ENCODE results near the gene PELI2. TPM values are rescaled to one million over a fixed set of nuclear protein-coding genes. Genes with fewer than 3 reads are reported as not detected.

The PELI2 gene
- total and polyA plus RNA-seq, 2 of the 4 experiments (the other 2 are of a cell fraction): 6.0 to 36.7 TPM

DNA sequence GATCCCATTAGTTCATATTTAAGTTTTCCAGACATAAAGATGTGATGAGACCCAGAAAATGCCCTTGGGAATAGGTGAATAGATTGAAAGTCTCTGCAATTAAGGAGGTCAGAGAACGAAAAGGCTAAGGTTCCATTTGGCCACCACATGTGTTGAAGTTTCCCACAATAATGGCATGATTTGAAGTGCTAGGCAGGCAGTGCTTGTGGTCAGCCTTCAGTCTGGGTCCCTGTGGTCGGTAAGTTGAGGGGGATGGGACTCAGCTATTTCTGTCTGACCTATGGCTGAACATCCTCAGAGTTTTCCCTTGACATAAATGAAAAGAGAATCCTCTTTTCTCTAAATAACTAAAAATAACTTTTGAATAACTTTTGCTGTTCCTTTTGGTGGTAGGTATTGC, 92.4 kb downstream of the PELI2 start:
- H4K5ac ChIP-seq (ENCODE audit: low read depth, low read length): no peak overlapping the region
- ChIA-PET CTCF (no interaction called here), POLR2A (ENCODE audit: unreplicated experiment) (no interaction called here)
- TF ChIP-seq, protein P1, sequence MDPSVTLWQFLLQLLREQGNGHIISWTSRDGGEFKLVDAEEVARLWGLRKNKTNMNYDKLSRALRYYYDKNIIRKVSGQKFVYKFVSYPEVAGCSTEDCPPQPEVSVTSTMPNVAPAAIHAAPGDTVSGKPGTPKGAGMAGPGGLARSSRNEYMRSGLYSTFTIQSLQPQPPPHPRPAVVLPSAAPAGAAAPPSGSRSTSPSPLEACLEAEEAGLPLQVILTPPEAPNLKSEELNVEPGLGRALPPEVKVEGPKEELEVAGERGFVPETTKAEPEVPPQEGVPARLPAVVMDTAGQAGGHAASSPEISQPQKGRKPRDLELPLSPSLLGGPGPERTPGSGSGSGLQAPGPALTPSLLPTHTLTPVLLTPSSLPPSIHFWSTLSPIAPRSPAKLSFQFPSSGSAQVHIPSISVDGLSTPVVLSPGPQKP (IDR thresholded peaks at IDR 0.05; ENCODE audit: borderline replicate concordance, low read depth, low read length): no peak
- no peak for TF ChIP-seq RFX5 (IDR thresholded peaks at IDR 0.05; ENCODE audit: low read depth, low read length)
- TF ChIP-seq RAD21 (IDR thresholded peaks at IDR 0.05; ENCODE audit: low read length): no peak
- no peak for TF ChIP-seq MAFK (IDR thresholded peaks at IDR 0.05; ENCODE audit: low read depth, low read length)
- TF ChIP-seq FOS (IDR thresholded peaks at IDR 0.05; ENCODE audit: low read depth, low read length): no peak
- TF ChIP-seq, protein P2, sequence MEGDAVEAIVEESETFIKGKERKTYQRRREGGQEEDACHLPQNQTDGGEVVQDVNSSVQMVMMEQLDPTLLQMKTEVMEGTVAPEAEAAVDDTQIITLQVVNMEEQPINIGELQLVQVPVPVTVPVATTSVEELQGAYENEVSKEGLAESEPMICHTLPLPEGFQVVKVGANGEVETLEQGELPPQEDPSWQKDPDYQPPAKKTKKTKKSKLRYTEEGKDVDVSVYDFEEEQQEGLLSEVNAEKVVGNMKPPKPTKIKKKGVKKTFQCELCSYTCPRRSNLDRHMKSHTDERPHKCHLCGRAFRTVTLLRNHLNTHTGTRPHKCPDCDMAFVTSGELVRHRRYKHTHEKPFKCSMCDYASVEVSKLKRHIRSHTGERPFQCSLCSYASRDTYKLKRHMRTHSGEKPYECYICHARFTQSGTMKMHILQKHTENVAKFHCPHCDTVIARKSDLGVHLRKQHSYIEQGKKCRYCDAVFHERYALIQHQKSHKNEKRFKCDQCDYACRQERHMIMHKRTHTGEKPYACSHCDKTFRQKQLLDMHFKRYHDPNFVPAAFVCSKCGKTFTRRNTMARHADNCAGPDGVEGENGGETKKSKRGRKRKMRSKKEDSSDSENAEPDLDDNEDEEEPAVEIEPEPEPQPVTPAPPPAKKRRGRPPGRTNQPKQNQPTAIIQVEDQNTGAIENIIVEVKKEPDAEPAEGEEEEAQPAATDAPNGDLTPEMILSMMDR (conservative IDR thresholded peaks at IDR 0.05; ENCODE audit: low read depth, low read length): no peak
- TF ChIP-seq POLR2A (IDR thresholded peaks at IDR 0.05; ENCODE audit: low read depth, low read length): no peak
- TF ChIP-seq MAZ (IDR thresholded peaks at IDR 0.05; ENCODE audit: borderline replicate concordance, low read depth, low read length): no peak
- no peak for TF ChIP-seq CHD1 (IDR thresholded peaks at IDR 0.05; ENCODE audit: low read depth, low read length)
- TF ChIP-seq CEBPB (IDR thresholded peaks at IDR 0.05; ENCODE audit: low read depth, low read length): no peak
- TF ChIP-seq MXI1 (IDR thresholded peaks at IDR 0.05; ENCODE audit: borderline replicate concordance, low read depth, low read length): no peak
- TF ChIP-seq SMC3 (IDR thresholded peaks at IDR 0.05; ENCODE audit: low read depth, low read length): no peak
- TF ChIP-seq, protein P3, sequence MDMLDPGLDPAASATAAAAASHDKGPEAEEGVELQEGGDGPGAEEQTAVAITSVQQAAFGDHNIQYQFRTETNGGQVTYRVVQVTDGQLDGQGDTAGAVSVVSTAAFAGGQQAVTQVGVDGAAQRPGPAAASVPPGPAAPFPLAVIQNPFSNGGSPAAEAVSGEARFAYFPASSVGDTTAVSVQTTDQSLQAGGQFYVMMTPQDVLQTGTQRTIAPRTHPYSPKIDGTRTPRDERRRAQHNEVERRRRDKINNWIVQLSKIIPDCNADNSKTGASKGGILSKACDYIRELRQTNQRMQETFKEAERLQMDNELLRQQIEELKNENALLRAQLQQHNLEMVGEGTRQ (IDR thresholded peaks at IDR 0.05; ENCODE audit: low read depth, low read length): no peak
- TF ChIP-seq BHLHE40 (IDR thresholded peaks at IDR 0.05; ENCODE audit: low read depth, low read length): no peak
- no peak for TF ChIP-seq RCOR1 (IDR thresholded peaks at IDR 0.05; ENCODE audit: insufficient replicate concordance, low read length)
- no peak for TF ChIP-seq NFE2L2 (IDR thresholded peaks at IDR 0.05; ENCODE audit: low read depth, low read length)
- no peaks in the 10 kb centered on the region for H3K27me3 ChIP-seq (ENCODE audit: control insufficient read depth, insufficient read depth, low read length)
- no peak overlapping the region for H3K4me3 ChIP-seq (ENCODE audit: insufficient read depth, low read depth, low read length)
- dilution Hi-C loops (cut with HindIII; ENCODE audit: low sequenced_read_pairs, unreplicated experiment) (no loop called here), intact Hi-C loops (cut with micrococcal nuclease) (no loop called here), in situ Hi-C loops (cut with MboI; ENCODE audit: low sequenced_read_pairs) (no loop called here)
- no peaks in the 10 kb centered on the region for H3K9me3 ChIP-seq (ENCODE audit: control insufficient read depth, insufficient read depth, low read length)
- H4K8ac ChIP-seq (ENCODE audit: low read depth in 2 of 2, low read length in 2 of 2): no peak overlapping the region
- WGBS, 2 experiments (ENCODE audit: extremely low coverage in 2 of 2, insufficient read length in 1 of 2): 100% methylated on average over 1 of the region's 2 CpGs; no CpG with 5 or more reads in 1 of the 2 experiments
- no peak overlapping the region for H3K18ac ChIP-seq (ENCODE audit: low read depth, low read length)
- H3K36me3 ChIP-seq (ENCODE audit: control insufficient read depth, insufficient read depth, low read length): no peaks in the 10 kb centered on the region
- no peak overlapping the region for H2BK5ac ChIP-seq (ENCODE audit: low read depth, low read length, poor library complexity, severe bottlenecking)
- no peak overlapping the region for H3K4ac ChIP-seq (ENCODE audit: low read depth, low read length)
- H2AK9ac ChIP-seq (replicated peaks; ENCODE audit: low read depth, low read length, poor library complexity): no peak overlapping the region
- H3K4me1 ChIP-seq (ENCODE audit: control insufficient read depth, insufficient read depth, low read length): peaks cover 2% of the 10 kb centered on the region; the same call in 1 of the 2 replicates
- no peak for DNase-seq
- peaks cover 17 to 33% of the 10 kb centered on the region in 2 experiments for H3K79me1 ChIP-seq (ENCODE audit: low read depth in 1 of 2, low read length in 2 of 2)
- no peak overlapping the region for H3K56ac ChIP-seq (ENCODE audit: extremely low read depth, insufficient read depth, low read length)
- H3K9me1 ChIP-seq (ENCODE audit: insufficient read depth, low read length): peaks cover 2% of the 10 kb centered on the region; the same call in 1 of the 2 replicates
- H4K20me1 ChIP-seq (ENCODE audit: insufficient read depth, low read length): 0 out of 2 replicates have a peak, but pooled peaks cover 2% of the 10 kb centered on the region
- ATAC-seq (ENCODE audit: low read depth): no peak
- H2AFZ ChIP-seq (replicated peaks; ENCODE audit: low read length, poor library complexity): no peak overlapping the region
- H2AK5ac ChIP-seq (ENCODE audit: low read depth, low read length): no peak overlapping the region
- H3K23ac ChIP-seq (ENCODE audit: low read depth, low read length): no peak overlapping the region
- no peak overlapping the region for H2BK20ac ChIP-seq (ENCODE audit: low read depth, low read length)
- no peak overlapping the region for H3K27ac ChIP-seq (ENCODE audit: insufficient read depth, low read length)
- H3K14ac ChIP-seq (replicated peaks; ENCODE audit: low read depth, low read length): no peak overlapping the region
- no peak overlapping the region for H2BK120ac ChIP-seq (ENCODE audit: low read depth, low read length)
- no TSS peak for BruUV-seq (replicated peaks)
- H2BK15ac ChIP-seq (ENCODE audit: low read depth, low read length): no peak overlapping the region
- H3K4me2 ChIP-seq (ENCODE audit: low read depth, low read length): no peak overlapping the region
- H4K91ac ChIP-seq (ENCODE audit: insufficient read depth, low read depth, low read length): no peak overlapping the region
- H3K9ac ChIP-seq (ENCODE audit: low read depth, low read length): no peak overlapping the region
